GM10847 (cell line): ENCODE results near the gene SVIL.

Experiments
- POLR2A ChIP-seq: IDR thresholded peaks from 2 replicates; pipeline ENCODE4 v1.6.1; 2011; ENCODE audit not compliant: insufficient read length; ENCODE audit errors: extremely low read depth

Gene SVIL

DNA sequence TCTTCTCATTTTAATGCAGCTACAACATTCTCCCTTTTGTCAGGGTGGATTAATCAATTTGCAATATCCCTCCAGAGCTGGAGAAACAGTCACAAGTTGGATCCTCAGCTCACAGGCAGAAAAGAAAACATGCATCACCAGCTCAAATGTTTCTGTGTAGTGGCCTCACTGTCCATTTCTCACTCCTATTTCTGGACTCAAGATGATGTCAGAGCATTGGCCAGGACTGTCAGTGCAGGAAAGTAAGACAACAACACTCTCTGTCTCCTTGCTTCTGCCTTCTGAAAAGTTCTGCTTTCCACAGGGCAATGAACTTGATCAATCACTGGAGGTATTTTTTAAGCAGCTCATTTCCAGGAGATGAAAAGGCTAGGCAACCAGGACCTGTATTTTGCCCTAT is 8.2 kb upstream of the SVIL start:
- TF ChIP-seq POLR2A, result no peak

DNA sequence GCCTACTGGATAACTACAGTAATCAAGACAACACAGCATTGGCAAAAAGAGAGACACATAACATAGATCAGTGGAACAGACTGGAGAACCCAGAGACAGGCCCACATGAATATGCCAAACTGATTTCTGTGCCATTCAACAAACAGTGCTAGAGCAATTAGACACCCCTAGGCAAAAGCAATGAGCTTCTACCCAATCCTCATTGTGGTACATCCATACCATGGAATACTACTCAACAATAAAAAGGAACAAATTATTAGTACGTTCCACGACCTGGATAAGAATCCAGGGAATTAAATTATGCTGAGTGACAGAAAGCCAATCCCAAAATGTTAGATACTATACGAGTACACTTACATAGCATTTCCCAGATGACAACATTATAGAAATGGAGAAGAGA is 2.8 kb upstream of the SVIL start:
- no peak for TF ChIP-seq POLR2A

DNA sequence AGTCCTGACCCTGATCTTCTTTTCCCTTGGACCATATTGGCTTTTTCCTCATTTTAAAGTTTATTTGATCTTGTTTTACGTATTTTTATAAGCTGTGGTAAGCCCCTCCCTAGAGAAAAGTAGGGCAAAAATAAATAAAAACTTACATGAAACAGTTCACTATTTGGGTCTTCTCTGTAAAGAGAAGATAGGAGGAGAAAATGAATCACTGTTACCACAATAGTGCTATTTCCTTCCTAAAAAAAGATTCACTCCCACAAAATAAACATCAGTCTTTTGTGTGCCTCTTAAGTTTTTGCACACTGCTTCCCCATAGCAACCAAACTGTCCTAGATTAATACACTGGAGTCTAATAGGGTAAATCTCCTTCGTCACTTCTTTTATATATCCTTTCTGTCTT is 1.4 kb upstream of the SVIL start:
- no peak for TF ChIP-seq POLR2A

DNA sequence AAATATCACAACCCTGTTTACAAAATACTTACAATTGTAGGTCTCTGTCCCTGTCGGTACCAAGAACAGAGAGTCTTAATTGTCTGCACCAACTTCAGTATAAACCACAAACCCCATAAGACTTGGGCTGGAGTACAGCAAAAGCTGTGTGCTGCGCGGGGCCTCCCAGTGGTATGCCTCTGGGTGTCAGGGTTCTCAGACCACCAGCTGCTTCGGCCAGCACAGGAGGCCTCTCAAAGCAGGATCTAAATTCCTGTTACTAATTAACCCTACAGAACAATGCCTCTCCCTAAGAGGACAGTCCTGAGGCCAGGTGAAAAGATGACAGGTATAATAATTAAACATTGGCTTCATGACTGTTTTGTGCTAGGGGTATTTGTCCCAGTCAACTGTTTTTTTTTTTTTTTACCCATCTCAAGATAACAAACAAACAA is 957 bp upstream of the SVIL start:
- TF ChIP-seq POLR2A, result no peak

DNA sequence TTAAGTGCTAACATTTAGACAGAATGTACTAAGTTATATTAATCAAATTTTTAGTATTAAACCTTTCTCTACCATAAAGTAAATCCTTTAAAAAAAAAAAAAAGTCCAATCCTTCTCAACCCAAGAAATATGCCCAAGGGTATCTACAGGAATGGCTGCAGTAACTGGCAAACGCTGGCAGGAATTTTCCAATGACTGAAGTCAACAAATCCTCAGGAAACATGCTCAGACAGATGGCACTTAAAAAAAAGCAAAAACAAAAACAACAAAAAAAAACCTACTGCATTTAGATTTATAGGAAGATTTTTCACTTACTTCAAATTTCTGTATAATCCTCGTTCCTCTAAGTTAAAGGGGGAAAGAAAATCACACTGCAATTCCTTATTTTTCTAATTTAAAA is 666 bp downstream of the SVIL start:
- no peak for TF ChIP-seq POLR2A

DNA sequence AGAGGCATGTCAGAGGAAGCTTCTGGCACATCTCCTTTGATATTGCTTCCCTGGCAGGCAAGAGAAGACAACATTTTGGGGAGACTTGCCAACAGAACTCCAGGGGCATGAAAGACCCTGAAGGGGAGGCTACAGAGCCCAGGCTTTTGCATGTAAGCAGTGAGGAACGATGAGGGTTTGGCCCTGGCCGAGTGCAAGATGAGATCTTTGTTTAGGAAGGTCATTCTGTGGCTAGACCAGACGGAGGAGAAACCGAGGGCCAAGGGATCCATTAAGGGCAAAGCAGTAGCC is 3.8 kb downstream of the SVIL start:
- TF ChIP-seq POLR2A, result no peak

DNA sequence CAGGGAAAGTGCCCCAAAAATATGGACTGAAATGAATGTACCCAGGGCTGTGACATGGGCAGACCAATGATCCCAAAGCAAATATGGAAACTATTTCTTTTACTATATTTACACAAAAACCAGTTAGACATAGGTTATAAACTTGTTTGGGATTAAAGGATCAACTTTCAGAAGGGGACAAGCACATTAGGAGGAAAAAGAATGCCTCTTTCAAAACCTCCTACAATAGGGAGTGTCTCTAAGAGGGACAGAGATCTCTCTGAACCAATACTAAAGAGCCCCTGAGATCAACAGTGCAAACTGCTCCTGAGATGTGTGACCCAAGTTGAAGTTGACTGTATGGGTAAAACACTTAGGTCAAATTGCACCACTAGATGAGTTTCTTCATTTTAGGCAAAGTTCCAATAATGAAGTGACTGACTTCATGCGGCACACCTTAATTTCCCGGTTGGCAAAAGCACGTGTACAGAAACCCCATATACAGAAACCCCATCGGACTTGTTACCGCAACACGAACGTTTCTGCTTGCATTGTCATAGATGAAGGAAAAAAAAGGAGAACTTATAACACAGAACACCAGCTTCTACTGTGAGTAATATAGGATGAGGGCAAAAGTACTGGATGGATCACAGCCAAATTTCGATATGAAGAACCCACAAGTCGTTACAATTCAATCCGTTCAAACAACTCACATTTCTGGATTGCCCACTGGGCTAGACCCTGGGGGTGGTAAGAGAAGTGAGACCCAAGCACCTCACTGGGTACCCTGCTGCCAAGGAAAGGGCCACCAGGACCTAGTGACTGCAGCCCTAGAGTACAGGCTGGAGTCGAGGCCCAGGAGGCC is 4.3 kb downstream of the SVIL start:
- TF ChIP-seq POLR2A, result no peak

DNA sequence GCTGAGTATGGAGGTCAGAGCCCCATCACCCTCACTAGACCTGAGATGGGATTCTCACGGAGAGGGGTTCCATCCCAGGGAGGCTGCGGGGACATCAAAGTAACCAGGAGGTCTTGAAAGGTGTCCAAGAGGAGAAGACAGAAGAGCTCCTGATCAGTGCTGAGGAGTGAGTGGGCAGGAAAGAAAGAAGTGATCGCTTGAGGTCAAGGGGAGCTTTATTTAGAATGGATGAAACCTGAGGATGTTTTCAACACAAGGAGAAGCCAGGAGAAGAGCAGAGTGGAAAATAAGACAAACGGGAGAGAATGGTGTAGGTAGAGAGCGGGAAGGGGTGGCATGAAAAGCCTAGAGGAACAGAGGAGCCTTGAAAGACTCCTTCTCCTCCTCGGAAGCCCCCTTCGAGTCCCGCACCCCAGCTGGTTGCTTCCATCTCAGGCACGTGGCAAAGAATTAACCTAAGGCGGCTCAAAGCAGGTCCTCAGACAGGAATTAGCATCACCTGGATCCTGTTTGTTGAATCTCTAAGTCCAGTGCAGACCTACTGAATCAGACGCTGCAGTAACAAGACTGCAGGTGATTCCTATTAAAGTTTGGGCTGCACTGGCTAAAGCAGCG is 5.8 kb downstream of the SVIL start:
- no peak for TF ChIP-seq POLR2A

DNA sequence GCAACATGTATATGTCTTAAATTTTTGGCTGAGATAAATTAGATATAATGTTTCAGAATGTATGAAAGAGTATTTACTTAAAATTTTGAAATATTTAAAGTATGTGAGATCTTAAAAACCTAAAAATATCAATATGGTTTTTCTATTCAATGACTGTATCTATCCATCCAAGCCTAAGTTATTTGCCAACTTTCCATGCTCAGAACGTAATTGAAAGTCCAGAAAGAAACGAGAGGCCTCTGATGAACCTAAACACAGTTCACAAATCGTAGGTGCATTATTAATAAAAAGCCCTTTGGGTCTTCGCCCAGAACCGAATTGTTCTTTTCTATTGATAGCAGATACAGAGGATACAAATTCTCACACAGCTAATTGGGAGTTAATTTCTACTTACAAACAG is 6.5 kb downstream of the SVIL start:
- TF ChIP-seq POLR2A, result no peak

DNA sequence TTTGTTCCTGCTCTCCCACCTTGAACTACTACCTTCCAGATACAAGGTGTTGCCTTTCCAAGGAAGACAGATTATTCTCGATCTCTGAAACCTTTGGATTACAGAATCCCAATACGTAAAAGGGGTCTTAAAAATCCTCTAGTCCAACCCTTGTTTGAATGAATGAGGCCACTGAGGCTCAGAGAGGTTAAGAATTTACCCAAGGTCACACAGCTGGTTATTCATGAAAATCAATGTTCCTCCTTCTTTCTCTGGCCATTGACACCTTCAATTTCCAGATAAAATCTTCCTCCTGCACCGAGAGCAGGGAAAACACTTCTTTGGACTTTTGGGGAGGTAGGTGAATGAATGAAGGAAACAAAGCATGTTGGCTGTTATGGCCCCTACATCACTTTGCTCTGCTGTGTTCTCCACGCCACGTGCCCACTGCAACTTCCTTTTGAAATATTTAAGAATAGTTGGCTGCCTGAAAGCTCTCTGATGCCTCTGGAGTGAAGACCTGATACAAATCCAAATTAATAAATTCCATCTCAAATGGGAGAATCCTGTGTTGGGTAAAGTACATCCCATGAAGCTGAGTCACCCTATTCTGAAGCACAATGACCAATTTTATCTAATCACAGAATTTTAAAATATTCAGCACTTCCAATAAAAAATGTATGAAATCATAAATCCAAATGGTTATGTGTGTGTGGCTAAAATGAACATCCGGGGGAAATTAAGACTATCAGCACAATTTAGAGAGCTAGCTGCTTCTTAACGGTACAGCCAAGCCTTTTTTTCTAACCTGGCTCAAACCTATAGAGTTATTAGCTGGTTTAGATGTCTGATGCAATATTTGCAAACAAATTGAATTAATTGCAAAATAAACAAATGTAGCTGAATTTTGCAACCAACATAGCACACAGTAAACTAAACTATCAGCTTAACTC is 7.3 kb downstream of the SVIL start:
- TF ChIP-seq POLR2A, result no peak

DNA sequence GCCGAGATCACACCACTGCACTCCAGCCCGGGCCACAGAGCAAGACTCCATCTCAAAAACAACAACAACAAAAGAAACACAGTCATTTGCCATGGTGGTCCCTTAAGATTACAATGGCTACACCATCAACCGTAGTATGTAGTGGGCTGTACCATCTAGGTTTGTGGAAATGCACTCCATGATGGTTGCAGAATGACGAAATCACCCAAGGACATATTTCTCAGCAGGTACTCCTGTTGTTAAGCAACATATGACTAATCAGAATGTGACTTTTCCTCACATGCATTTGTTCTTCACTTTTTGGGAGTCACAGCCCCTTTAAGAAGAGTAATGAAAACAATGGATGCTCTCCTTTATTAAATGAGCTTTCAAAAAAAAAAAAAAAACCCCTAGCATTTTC is 11.0 kb downstream of the SVIL start:
- TF ChIP-seq POLR2A, result no peak

DNA sequence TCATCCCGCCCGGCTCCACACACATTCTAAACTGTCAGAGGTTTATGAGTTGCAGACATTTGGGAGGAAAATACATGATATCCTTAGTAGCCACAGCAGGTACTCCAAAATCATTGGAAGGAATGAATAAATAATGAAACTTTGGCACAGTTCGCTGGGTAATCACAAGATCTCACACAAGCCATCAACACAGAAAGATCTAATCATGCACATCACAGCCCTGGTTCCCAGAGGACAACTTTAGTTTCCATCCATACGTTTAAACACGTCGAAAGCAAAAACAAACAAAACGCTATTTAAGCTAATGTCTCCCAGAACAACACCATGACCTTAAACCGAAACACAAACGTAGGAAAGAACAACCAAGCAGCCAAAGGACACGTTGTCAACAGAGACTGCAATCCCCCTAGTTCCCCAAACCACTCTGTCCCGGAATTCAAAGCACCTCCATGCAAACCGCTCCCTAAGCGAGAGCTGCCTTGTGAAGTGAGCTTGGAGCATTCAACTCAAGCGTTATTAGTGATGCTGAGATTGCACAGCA is 12.3 kb downstream of the SVIL start:
- no peak for TF ChIP-seq POLR2A

DNA sequence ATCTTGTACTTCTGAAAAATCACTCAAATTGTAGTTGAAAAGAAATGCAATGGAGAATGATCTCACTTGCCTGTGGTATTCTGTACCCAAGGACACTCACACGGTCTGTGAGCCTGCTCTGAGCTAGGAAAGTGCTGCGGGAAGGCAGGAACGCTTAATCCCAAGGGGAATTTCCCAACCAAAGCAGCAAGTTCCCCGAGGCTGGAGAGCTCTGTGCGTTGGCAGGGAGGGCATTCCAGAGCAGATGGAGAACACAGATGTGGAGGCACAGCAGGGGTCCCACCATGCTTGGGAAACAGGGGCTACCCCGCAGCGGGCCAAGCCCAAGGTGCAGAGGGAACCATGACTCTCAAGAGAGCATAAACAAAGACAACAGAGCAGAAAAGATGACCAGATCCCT is 13.6 kb downstream of the SVIL start:
- no peak for TF ChIP-seq POLR2A

DNA sequence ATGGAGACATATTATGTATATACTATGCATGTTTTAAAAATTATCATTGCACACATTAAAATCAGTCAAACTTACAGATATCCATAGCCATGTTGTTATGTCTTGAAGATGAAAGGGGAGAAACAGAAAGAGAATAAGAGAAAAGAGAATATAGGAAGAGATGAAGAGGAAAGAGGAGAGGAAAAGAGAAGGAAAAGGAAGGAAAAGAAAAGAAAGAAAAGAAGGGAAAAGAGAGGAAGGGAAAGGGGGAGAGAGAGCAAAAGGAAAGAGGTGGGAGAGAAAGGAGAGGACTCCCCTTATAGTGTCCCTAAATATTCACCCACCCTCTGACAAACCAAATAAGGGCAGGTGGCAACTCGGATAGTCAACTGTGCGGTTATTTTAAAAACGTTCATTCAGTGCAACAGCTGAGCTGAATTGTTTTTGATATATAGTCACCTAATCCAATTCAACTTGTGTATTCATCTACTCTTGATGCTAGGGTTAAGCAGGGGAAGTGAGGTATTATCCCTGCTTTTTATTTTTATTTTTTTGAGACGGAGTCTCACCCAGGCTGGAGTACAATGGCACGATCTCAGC is 14.6 kb downstream of the SVIL start:
- no peak for TF ChIP-seq POLR2A

DNA sequence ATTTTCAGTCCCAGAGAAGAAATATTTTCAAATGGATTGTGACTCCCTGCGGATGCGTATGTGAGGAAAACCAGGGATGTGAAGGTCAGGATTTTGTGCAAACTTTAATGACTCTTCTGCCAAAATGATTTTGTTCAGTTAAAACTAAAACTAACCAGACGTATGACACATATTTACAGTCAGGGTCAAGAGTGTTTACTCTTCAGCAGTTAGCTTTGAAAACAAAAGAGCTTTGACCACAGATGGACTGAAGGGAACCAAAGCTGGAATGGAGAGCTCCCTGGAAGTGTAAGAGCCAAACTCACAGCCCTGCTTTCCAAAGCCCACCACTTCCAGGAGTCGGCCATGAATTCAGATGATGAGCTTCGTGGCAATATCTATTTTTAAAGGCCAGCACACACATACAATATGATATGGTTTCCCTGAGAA is 15.5 kb downstream of the SVIL start:
- TF ChIP-seq POLR2A, result no peak
